Thyroid gland (tissue), 4 donors: ENCODE data around the gene MTCH1.

Source experiments
- POLR2A ChIP-seq, 2 donors: fragments of 450-650 bp; IDR thresholded peaks; one replicate each; pipeline ENCODE4 v1.6.1; 2017; ENCODE audit warnings: antibody characterized with exemption in 2 of 2, mild to moderate bottlenecking in 2 of 2, moderate library complexity in 1 of 2
- TF ChIP-seq, protein P1 (sequence below), 6 experiments: fragments of 200-600 bp in 3 of 6; fragments of 450-650 bp in 3 of 6; sonication (generic) in 3 of 6; IDR thresholded peaks; one replicate each; pipeline ENCODE4 v1.5.1; 2016 to 2019; ENCODE audit warnings: antibody characterized with exemption in 6 of 6, mild to moderate bottlenecking in 2 of 6, inconsistent platforms in 1 of 6, moderate library complexity in 1 of 6

DNA sequence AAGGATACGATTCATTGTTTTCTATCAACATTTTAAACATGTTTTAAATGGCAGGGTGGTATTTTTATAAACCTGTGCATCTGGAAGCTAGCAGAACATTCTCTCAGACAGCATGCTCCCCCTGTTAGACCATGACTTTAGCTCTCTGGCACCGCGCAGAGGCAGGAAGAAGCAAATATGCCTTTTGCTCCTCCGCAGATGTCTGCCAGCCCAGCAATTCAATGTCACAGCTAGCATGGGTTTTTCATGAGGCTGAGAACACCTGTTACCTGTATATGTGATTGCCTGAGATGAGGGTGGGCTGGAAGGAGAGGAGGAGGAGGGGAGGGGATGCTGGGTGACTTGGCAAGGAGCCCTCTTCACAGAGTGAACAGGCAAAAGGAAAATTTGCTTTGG is 6.7 kb downstream of the MTCH1 start:
- TF ChIP-seq POLR2A (IDR thresholded peaks at IDR 0.05) = no peak
- TF ChIP-seq, protein P1, sequence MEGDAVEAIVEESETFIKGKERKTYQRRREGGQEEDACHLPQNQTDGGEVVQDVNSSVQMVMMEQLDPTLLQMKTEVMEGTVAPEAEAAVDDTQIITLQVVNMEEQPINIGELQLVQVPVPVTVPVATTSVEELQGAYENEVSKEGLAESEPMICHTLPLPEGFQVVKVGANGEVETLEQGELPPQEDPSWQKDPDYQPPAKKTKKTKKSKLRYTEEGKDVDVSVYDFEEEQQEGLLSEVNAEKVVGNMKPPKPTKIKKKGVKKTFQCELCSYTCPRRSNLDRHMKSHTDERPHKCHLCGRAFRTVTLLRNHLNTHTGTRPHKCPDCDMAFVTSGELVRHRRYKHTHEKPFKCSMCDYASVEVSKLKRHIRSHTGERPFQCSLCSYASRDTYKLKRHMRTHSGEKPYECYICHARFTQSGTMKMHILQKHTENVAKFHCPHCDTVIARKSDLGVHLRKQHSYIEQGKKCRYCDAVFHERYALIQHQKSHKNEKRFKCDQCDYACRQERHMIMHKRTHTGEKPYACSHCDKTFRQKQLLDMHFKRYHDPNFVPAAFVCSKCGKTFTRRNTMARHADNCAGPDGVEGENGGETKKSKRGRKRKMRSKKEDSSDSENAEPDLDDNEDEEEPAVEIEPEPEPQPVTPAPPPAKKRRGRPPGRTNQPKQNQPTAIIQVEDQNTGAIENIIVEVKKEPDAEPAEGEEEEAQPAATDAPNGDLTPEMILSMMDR (IDR thresholded peaks at IDR 0.05) = peak in 4 of 6 experiments; percentile 42 to 78 (median 68)
